ENCODE results near the gene MAGI2.

MAGI2 gene

DNA sequence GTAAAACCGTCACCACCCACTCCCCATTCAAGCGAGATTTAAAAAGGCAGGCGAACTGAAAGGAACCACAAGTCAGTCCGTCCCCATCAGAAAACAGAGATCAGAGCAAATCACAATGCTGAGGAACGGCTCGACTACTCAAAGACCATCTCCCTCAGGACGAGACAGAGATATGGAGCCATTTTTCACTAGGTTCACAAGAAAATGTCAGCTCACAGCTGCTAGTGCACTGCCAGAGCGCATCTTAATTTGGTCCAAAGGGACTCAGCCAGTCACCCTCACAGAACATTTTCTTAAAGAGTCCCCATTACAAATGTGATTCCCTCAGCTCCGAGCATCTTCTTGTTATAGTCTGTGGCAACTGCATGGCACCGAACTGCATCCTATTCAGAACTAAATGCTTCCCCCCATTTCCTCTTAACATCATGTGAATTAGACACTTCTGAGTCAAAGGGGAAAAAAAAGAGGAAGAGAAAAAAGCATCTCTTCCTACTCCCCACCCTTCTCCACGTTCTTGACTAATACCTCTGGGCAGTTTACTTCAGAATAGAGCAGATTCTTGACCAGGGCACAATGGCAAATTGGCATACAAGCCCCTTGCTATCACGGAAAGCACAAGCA is 683.9 kb downstream of the MAGI2 start:
- DNase-seq = no peak

GRCh38 chr7:78768859-78769258 is 684.6 kb downstream of the MAGI2 start:
- DNase-seq = no peak

DNA sequence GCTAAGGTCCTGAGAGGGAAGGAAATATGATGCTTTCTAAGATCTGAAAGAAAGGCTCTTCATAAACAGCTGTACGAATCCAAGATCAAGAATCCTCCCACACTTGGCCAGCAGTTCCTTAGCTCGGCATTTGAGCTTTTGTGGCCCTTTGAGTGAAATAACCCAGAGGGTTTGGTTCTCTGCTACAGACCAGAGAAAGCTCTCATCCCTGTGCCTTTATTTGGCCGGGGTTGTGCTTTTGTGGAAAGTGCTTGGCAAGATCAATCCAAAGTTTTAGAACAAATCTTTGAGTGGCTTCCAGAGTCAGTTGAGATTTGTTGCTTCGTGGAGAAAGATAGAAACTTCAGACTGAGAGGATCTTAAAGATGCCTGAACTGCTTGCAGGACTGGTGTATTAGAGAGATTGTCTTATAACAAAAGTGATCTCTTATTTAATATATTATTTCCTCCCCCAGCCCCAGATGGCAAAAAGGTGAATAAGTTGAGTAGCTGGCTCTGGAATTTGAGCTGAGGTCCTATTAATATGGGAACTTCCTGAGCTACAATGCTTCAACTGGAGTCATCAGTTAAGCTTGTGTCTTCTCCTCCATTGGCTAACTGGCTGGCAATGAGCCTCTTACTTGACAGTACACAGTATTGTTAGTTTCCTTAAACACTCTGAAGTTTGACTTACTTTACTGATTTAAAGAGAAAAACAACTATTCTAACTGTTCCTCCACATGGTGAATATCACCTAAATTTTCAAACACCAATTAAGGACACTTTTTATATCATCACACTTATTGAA is 687.3 kb downstream of the MAGI2 start:
- DNase-seq = no peak

- no peak for DNase-seq
These were observed 688.9 kb downstream of the MAGI2 start for GRCh38 chr7:78764571-78764970.

DNA sequence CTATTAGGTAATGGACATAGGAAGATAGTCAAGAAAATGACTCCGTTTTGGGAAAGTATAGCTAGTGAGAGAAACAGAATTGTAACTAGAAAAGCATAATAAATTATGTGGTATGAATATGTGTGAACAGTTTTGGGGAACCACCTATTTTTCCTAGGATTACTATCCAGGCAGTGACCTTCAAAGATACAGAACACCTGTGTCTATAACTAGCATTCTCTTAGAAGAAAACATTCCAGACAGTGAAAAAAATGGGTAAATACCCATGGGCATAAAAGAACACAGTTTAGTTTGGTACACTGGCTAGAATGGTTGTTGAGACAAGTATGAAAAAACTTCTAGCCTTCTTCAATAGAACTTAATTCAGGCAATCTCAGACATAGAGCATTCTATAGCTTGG is 690.8 kb downstream of the MAGI2 start:
- DNase-seq = no peak

DNA sequence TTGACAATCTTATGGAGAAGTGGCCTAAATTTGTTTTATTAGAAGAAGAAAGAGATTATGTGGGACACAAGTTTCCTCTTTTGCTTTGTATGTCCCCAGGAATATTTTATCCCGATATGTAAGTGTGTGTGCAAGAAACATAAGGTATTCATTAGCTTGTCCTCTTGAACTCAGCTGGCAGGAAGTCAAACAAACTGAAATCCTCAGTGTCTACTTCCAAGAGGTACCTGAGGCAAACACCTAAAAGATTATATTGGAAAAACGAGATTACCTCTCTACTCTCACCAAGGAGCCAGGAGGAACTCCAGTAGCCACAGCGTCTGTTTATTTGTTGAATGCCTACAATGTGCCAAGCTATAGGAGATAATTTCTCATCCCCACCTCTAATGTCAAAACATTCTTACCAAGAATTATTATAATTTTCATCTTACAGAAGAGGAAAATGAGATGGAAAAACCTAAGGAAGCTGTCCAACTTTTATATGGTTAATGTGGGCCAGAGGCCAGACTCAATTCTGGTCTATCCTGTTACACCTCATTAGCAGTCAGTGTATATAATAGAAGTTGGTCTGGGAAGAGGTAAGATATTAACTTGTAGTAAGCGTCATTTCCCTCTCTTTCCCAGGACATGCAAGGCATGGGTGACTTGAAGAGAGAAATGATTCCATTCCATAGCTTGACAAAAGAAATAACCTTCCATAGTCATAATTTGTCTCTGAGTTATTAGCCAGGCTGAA is 692.7 kb downstream of the MAGI2 start:
- DNase-seq = no peak

- no peak for DNase-seq
These were observed 700.9 kb downstream of the MAGI2 start for GRCh38 chr7:78752554-78752953.

DNA sequence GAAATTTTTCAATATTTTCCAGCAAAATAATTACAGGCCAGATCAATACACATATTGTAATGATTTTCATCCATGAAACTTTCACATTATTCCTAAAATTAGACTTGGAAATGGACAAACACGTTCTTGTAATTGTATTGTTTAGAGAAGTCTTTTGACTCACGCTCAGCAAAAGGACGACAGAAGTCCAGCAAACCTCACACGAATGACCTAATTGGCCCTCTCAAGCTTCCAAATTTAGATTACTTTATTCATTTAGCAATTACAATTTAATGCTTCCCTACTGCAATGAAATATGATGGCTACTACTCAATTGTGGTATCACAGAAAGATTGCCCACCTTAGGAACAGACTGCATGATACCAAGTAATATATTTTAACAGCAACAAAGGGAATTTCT is 702.2 kb downstream of the MAGI2 start:
- no peak for DNase-seq

GRCh38 chr7:78749052-78749746 is 704.3 kb downstream of the MAGI2 start:
- no peak for DNase-seq

DNA sequence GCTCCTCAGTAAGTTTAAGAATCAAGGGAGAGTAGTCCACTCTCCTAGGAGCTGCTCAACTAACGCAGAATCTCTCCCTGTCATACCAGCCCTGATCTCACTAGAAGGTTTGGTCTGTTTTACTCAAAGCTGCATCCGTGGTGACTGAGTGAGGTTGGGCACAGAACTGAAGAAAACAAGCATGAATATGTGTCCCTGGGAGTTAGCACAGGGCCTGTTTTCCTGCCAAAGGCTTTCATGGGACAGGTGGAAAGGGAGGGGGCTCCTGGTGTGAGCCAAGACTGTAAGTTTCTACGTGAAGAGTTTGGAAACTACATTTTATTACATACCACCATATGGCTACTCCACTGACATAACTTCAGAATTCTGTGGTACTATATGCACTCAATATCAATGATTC is 705.9 kb downstream of the MAGI2 start:
- no peak for DNase-seq

DNA sequence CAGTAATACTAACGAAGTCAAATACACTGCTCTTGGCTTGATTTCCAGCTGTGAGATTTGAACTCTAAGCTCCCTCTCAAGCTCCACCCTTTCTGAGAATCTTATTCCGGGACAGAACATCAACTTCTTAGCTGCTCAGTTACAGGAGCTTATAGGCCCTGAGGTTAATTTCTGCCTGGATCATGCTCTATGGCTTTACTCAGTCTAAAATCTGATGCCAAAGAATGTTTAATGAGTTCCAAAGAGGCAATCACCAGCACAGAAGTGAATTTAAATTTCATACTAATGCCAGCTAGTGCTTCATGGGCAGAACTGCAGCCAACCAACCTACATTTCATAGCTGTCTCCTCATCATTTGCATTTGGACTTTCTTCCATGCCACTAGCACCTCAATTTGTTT is 707.2 kb downstream of the MAGI2 start:
- no peak for DNase-seq

- no peak for DNase-seq
These were observed 710.8 kb downstream of the MAGI2 start for GRCh38 chr7:78742694-78743093.

DNA sequence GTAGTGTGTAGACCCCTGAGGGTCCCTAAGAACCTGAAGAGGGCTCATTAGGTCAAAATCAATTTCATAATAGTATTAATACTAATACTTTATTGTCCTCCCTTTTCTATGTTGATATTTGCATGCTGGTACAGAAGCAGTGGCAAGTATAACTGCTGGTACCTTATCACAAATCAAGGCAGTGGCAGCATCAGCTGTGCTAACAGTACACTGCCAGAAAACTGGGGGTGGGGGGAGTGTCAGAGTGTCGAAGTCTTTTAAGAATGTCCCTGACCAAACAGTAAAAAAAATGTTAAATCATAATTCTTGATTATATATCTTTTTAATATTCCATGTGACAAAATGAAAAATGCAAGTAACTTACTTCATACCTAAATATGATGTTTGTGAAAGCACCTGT is 716.9 kb downstream of the MAGI2 start:
- no peak for DNase-seq

- DNase-seq = no peak
These were observed 718.8 kb downstream of the MAGI2 start for GRCh38 chr7:78734626-78735025.

- no peak for DNase-seq
These were observed 733.4 kb downstream of the MAGI2 start for GRCh38 chr7:78720066-78720465.

DNA sequence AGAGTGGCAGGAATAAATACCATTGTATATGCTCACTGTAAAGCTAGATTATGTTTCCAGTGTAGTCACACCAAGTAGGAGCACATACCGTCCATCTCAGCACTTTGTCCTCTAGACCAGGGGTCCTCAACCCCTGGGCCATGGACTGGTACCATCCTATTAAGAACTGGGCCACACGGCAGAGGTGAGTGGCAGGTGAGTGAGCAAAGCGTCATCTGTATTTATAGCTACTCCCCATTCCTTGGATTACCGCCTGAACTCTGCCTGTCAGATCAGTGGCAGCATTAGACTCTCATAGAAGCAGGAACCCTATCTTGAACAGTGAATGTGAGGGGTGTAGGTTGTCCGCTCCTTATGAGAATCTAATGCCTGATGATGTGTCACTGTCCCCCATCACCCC is 735.3 kb downstream of the MAGI2 start:
- DNase-seq = no peak

DNA sequence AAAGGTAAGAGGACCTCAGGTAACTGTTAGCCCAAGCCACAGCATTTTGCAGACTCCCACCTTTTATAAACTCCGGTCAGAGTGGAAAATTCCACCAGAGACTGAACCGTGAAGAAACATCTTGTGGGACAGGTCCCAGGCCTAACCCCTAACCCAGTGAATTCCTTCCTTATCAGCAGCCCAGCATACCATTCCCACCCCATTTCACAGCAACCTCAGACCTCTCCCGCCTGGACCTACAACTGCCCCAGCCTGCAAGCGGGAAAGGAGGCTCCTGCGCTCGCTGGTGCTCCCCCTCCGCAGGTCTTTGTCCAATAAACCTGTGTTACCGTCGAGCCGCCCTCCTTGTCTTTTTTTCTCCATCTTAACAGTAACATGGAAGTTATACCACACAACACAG is 736.6 kb downstream of the MAGI2 start:
- DNase-seq = no peak

DNA sequence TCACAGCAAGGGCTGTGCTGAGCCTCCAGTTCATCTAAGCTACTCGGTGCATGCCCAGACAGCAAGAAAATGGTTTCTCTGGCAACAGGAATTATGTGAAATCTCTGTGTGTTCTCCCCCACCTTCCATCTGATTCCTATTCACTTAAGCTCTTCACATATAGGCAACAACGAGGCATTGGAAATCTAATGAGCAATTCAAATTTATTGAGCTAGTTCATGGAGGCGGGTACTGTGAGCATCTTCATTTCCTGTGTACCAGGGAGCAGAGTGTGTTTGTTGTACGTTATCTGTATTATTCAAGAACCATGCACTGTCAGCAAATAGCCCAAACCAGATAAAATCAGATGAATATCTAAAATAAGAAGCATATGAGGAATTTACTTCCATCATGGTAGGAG is 739.1 kb downstream of the MAGI2 start:
- DNase-seq = no peak

DNA sequence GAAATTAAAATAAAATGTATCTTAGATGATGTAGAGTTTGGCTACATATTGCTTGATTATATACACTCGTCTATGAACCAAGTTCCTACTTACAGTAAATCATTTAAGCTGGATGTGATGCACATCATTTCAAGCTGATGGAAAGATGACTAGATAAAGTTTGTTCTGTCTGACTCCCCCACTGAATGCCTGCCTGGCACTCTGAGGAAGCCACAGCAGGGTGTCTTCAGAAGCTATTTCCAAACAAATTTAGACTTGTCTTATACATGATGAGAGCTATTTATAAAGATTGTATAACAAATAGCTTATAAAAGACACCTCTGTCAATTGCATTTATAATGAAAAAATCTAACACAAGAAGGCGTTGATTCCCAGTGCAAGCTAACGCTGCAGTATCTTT is 741.4 kb downstream of the MAGI2 start:
- DNase-seq = no peak

GRCh38 chr7:78709658-78710057 is 743.8 kb downstream of the MAGI2 start:
- no peak for DNase-seq

- DNase-seq = no peak
These were observed 749.0 kb downstream of the MAGI2 start for GRCh38 chr7:78704504-78704903.

DNA sequence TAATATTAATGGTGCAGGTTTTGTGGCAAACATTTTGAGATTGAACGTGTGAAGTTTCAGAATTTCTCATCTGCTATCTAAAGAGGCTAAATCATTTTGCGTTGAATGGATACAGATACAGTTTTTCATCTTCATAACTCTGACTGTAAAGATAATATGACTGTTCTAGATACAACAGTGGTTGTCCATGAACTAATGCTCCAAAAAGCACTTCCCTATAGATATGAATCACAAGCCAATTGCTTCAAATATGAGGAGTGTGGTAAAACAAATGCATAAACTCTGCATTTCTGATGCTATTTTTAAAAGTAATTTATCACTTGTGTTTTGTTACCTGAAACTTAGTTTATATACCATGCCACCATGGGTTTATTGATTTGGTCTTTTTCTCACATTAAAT is 750.1 kb downstream of the MAGI2 start:
- DNase-seq = no peak

DNA sequence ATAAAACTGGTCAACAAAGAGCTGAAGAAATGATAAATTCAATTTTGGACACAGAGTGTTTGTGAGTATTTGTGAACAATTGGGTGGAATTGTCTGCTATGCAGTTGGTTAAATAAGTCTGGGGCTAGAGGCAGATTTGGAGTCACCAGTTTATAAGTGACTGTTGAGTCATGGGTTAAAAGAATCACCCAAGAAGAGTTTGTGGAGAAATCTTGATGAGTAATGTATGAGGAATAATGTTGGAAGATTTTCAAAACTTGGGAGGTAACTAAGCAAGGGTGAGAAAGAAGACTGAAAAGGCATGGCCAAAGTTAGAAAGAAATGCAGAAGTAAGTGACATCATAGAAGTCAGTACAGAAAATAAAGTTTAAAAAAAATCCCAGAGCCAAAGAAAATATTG is 750.7 kb downstream of the MAGI2 start:
- DNase-seq = no peak

DNA sequence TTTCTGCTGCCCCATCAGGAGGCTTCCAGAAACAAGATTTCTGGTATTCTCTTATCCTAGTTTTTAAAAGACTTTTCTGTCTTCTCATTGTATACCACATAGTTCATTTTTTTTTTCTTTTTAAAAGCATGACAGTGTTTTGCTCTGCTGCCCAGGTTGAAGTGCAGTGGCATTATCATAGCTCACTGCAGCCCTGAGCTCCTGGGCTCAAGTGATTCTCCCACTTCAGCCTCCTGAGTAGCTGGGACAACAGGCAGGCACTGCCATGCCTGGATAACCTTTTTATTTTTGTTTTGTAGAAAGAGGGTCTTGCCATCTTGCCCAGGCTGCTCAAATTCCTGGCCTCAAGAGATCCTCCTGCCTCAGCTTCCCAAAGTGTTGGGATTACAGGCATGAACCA is 757.6 kb downstream of the MAGI2 start:
- DNase-seq = no peak
